ENCODE data around the gene CCDC154. TPM values are rescaled to one million over a fixed set of nuclear protein-coding genes. Genes with fewer than 3 reads are reported as not detected.

Gene CCDC154
- total and polyA plus RNA-seq, 2 experiments from 2014 or later: 0.18 TPM; not detected in 1

- no peak for DNase-seq
- Histone ChIP-seq H3K4me3 (no peak overlapping the region), H3K27me3 (replicated peaks; ENCODE audit: insufficient read depth) (no peaks in the 10 kb centered on the region), H3K27ac (no peak overlapping the region), H3K4me1 (ENCODE audit: insufficient read depth) (peaks cover 8% of the 10 kb centered on the region), H3F3A (ENCODE audit: insufficient read depth) (no peaks in the 10 kb centered on the region), H4K20me1 (ENCODE audit: insufficient read depth) (no peaks in the 10 kb centered on the region), H3K4me2 (ENCODE audit: unreplicated experiment) (no peak overlapping the region), H2AFZ (no peak overlapping the region), H3K36me3 (ENCODE audit: low read depth) (no peaks in the 10 kb centered on the region), H3K9me3 (ENCODE audit: low read depth) (no peaks in the 10 kb centered on the region), H3K9me2 (ENCODE audit: insufficient read depth) (no peaks in the 10 kb centered on the region), H3K9ac (no peak overlapping the region), H3K79me2 (ENCODE audit: insufficient read depth) (peaks cover 51% of the 10 kb centered on the region)
- in situ Hi-C loops (cut with MboI): no loop called here
- TF ChIP-seq EZH2phosphoT487 (IDR thresholded peaks at IDR 0.05; ENCODE audit: insufficient read depth, low read depth): no peak
- WGBS, 2 experiments (ENCODE audit: low coverage in 1 of 2, low lambda C conversion rate in 2 of 2, missing lambda C conversion rate in 2 of 2): 84 to 90% methylated on average over 14 of the region's 14 CpGs
Measured at GRCh38 chr16:1466968-1467521, 22.7 kb upstream of the CCDC154 start.

GRCh38 chr16:1466054-1466453 lies 21.7 kb upstream of the CCDC154 start:
- Histone ChIP-seq H4K20me1 (ENCODE audit: insufficient read depth) (no peaks in the 10 kb centered on the region), H3K9me3 (ENCODE audit: low read depth) (no peaks in the 10 kb centered on the region)
- in situ Hi-C loops (cut with MboI): no loop called here

DNA sequence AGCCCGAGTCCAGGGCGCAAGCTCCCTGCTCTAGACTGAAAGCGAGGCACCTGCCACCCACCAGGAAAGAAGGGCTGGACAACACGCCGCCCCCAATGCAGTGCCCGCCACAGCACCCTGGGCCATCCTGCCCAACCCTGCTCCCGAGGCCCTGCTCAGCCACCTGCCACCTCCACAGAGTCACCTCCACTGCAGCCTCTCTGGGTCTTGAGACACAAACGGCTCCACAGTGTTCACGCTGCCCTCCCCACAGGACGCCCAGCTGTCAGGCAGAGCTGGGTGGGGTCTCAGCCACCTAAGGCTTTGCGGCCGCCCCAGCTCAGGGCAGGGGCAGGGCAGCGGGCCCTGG lies 21.2 kb upstream of the CCDC154 start:
- H3K27me3 ChIP-seq (replicated peaks; ENCODE audit: insufficient read depth): no peaks in the 10 kb centered on the region
- H4K20me1 ChIP-seq (ENCODE audit: insufficient read depth): no peaks in the 10 kb centered on the region
- no peaks in the 10 kb centered on the region for H3F3A ChIP-seq (ENCODE audit: insufficient read depth)
- H3K9me3 ChIP-seq (ENCODE audit: low read depth): no peaks in the 10 kb centered on the region
- TF ChIP-seq EZH2 (IDR thresholded peaks at IDR 0.05; ENCODE audit: insufficient read depth, poor library complexity, severe bottlenecking) (no peak), EZH2phosphoT487 (IDR thresholded peaks at IDR 0.05; ENCODE audit: insufficient read depth, low read depth) (no peak)
- 91 to 94% methylated on average over 13 of the region's 13 CpGs for WGBS, 2 experiments (ENCODE audit: low coverage in 1 of 2, low lambda C conversion rate in 2 of 2, missing lambda C conversion rate in 2 of 2)
- H3K79me2 ChIP-seq (ENCODE audit: insufficient read depth): peaks cover 36% of the 10 kb centered on the region
- no peak overlapping the region for H3K27ac ChIP-seq
- in situ Hi-C loops (cut with MboI): no loop called here
- no peak overlapping the region for H3K4me2 ChIP-seq (ENCODE audit: unreplicated experiment)
- H3K9me2 ChIP-seq (ENCODE audit: insufficient read depth): no peaks in the 10 kb centered on the region
- peaks cover under 1% of the 10 kb centered on the region; the same call in 1 of the 2 replicates for H3K4me1 ChIP-seq (ENCODE audit: insufficient read depth)
- no peak for DNase-seq
- no peak overlapping the region for H2AFZ ChIP-seq
- H3K36me3 ChIP-seq (ENCODE audit: low read depth): no peaks in the 10 kb centered on the region
- no peak overlapping the region for H3K4me3 ChIP-seq
- no peak overlapping the region for H3K9ac ChIP-seq

More at GRCh38 chr16:1466054-1466453, 21.7 kb upstream of the CCDC154 start:
- Histone ChIP-seq H3K4me1 (ENCODE audit: insufficient read depth) (peaks cover 5% of the 10 kb centered on the region), H3K27me3 (replicated peaks; ENCODE audit: insufficient read depth) (no peaks in the 10 kb centered on the region), H3K79me2 (ENCODE audit: insufficient read depth) (peaks cover 41% of the 10 kb centered on the region), H3F3A (ENCODE audit: insufficient read depth) (no peaks in the 10 kb centered on the region), H3K9me2 (ENCODE audit: insufficient read depth) (no peaks in the 10 kb centered on the region), H3K4me2 (ENCODE audit: unreplicated experiment) (no peak overlapping the region), H3K27ac (no peak overlapping the region), H2AFZ (no peak overlapping the region), H3K4me3 (no peak overlapping the region), H3K9ac (no peak overlapping the region), H3K36me3 (ENCODE audit: low read depth) (no peaks in the 10 kb centered on the region)
- no peak for TF ChIP-seq EZH2 (IDR thresholded peaks at IDR 0.05; ENCODE audit: insufficient read depth, poor library complexity, severe bottlenecking)
- no peak for TF ChIP-seq EZH2phosphoT487 (IDR thresholded peaks at IDR 0.05; ENCODE audit: insufficient read depth, low read depth)
- no peak for DNase-seq
- WGBS, 2 experiments (ENCODE audit: low coverage in 1 of 2, low lambda C conversion rate in 2 of 2, missing lambda C conversion rate in 2 of 2): 92 to 93% methylated on average over 12 to 24 of the region's 24 CpGs

DNA sequence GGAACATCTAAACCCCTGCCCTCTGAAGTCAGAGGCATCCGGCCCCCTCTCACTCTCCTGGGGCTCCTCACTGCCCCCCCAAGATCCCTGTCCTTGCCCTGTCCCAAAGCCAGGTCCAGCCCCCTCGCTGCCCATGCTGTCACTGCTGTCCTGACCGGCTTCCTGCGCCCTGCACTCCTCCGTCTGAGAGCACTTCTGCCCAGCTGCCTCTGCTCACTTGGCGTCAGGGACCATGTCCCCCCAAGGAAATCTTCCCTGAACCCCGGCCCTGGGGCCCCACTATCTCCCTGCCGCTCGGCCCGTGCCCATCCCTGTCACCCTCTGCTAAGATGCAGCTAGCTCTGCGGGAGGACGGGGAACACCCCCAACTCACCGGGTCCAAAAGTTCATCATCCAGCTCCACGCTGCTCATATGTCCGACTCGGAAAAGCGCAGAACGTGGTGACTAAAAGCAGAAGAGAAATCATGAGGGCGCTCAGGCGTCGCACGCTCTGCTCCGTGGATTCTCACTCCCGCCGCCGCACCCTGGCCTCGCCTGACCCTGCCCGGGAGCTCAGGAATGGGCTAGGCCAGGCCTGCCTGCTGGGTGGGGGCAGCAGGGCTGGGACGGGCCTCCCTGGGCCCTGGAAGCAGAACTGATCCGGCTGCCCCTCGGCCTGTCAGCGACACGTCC lies 20.7 kb upstream of the CCDC154 start:
- no peaks in the 10 kb centered on the region for H3F3A ChIP-seq (ENCODE audit: insufficient read depth)
- TF ChIP-seq EZH2phosphoT487 (IDR thresholded peaks at IDR 0.05; ENCODE audit: insufficient read depth, low read depth) (no peak), EZH2 (IDR thresholded peaks at IDR 0.05; ENCODE audit: insufficient read depth, poor library complexity, severe bottlenecking) (no peak)
- no peak overlapping the region for H2AFZ ChIP-seq
- no peaks in the 10 kb centered on the region for H3K36me3 ChIP-seq (ENCODE audit: low read depth)
- H3K4me1 ChIP-seq (ENCODE audit: insufficient read depth): no peaks in the 10 kb centered on the region
- WGBS, 2 experiments (ENCODE audit: low coverage in 1 of 2, low lambda C conversion rate in 2 of 2, missing lambda C conversion rate in 2 of 2): 91% methylated on average over 32 to 33 of the region's 33 CpGs
- no peak overlapping the region for H3K9ac ChIP-seq
- no peaks in the 10 kb centered on the region for H3K27me3 ChIP-seq (replicated peaks; ENCODE audit: insufficient read depth)
- no peaks in the 10 kb centered on the region for H4K20me1 ChIP-seq (ENCODE audit: insufficient read depth)
- no peak for DNase-seq
- no peak overlapping the region for H3K4me2 ChIP-seq (ENCODE audit: unreplicated experiment)
- H3K9me3 ChIP-seq (ENCODE audit: low read depth): no peaks in the 10 kb centered on the region
- H3K79me2 ChIP-seq (ENCODE audit: insufficient read depth): peaks cover 31% of the 10 kb centered on the region
- in situ Hi-C loops (cut with MboI): no loop called here
- H3K4me3 ChIP-seq: no peak overlapping the region
- no peak overlapping the region for H3K27ac ChIP-seq
- no peaks in the 10 kb centered on the region for H3K9me2 ChIP-seq (ENCODE audit: insufficient read depth)
